MM.1S (cell line): Measurements from ENCODE around the gene GZF1.

Experiments used
- EZH2 ChIP-seq: fragments of 300-600 bp; sonication (generic); optimal IDR thresholded peaks from 2 replicates; pipeline ENCODE3; 2017; ENCODE audit warnings: low read depth, mild to moderate bottlenecking, antibody characterized with exemption, low read length, mixed read lengths
- TF ChIP-seq, protein P1 (sequence below): fragments of 300-600 bp; sonication (generic); IDR thresholded peaks from 2 replicates; pipeline ENCODE4 v1.5.1; 2016; ENCODE audit warnings: antibody characterized with exemption, low read length, mixed read lengths

DNA sequence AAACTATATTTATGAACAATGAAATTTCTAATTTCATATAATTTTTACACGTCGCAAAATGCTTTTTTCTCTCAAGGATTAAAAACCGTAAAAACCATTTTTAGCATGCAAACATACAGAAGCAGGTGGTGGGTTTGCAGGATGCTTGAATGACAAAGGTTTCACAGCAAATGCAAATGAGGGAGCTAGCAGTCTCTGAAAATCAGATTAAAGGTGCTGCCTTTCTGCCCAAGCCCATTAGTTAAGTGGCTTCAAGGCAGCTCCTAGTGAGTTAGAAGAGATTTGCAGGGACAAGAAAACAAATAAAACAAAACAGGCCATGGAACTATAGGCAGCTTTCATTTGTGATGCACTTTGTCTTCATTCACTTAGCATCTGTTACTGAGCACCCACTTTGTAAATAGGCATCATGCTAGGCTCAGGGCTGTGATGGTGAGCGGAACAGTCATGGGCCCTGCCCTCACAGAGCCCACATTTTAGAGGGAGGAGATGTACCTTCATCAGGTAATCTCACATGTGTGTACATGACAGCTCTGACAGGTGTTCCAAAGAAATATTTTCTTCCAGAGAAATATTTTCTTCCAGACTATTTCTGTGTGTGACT lies 29.8 kb downstream of the GZF1 start:
- TF ChIP-seq, protein P1, sequence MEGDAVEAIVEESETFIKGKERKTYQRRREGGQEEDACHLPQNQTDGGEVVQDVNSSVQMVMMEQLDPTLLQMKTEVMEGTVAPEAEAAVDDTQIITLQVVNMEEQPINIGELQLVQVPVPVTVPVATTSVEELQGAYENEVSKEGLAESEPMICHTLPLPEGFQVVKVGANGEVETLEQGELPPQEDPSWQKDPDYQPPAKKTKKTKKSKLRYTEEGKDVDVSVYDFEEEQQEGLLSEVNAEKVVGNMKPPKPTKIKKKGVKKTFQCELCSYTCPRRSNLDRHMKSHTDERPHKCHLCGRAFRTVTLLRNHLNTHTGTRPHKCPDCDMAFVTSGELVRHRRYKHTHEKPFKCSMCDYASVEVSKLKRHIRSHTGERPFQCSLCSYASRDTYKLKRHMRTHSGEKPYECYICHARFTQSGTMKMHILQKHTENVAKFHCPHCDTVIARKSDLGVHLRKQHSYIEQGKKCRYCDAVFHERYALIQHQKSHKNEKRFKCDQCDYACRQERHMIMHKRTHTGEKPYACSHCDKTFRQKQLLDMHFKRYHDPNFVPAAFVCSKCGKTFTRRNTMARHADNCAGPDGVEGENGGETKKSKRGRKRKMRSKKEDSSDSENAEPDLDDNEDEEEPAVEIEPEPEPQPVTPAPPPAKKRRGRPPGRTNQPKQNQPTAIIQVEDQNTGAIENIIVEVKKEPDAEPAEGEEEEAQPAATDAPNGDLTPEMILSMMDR = no peak
- TF ChIP-seq EZH2 = no peak
